ENCODE measurements around the gene USP11.

The USP11 gene

DNA sequence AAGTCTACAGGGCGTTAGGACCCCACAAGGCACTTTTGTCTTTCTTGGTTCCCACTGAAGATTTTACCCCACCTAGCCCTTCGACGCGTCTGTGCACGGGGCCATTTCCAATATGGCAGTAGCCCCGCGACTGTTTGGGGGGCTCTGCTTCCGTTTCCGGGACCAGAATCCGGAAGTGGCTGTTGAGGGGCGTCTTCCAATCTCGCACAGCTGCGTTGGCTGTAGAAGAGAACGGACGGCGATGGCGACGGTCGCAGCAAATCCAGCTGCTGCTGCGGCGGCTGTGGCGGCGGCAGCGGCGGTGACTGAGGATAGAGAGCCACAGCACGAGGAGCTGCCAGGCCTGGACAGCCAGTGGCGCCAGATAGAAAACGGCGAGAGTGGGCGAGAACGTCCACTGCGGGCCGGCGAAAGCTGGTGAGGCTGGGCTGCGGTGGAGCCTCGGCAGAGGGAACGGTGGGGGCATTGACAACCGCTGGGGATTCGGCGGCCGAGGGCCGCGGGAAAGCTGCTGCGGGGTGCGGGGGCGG, at the start of gene USP11:
Gene USP11, plus strand, starts transcription at position 207 of the 530 bp plus-strand sequence. Its CDS starts 35 bp downstream, at position 242.
- DNase-seq (ENCODE audit: low spot score) = peak; percentile 81

GRCh38 chrX:47184486-47184885, 48.3 kb upstream of the USP11 start:
- no peak for DNase-seq (ENCODE audit: low spot score)

- no peak for DNase-seq (ENCODE audit: low spot score)
Observed at GRCh38 chrX:47185241-47185640, 47.6 kb upstream of the USP11 start.

DNA sequence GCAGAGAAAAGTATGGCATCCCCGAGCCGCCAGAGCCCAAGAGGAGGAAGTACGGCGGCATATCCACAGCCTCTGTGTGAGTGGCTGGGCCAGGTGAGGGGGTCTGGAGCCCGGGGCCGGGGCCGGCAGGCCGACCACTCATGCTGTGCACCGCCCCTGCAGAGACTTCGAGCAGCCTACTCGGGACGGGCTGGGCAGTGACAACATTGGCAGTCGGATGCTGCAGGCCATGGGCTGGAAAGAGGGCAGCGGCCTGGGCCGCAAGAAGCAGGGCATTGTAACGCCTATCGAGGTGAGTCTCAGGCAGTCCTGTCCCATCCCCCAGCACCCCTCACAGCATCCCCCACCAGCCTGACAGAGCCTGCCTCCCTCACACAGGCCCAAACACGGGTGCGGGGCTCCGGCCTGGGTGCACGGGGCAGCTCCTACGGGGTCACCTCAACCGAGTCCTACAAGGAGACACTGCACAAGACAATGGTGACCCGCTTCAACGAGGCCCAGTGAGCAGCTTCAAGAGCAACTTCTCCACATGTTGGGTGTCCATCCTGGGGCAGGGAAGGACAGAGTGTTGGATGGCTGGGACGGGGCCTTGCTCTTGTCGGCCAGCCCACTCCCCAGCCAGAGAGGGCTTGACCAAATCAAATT, 46.6 kb upstream of the USP11 start:
- no peak for DNase-seq (ENCODE audit: low spot score)

DNA sequence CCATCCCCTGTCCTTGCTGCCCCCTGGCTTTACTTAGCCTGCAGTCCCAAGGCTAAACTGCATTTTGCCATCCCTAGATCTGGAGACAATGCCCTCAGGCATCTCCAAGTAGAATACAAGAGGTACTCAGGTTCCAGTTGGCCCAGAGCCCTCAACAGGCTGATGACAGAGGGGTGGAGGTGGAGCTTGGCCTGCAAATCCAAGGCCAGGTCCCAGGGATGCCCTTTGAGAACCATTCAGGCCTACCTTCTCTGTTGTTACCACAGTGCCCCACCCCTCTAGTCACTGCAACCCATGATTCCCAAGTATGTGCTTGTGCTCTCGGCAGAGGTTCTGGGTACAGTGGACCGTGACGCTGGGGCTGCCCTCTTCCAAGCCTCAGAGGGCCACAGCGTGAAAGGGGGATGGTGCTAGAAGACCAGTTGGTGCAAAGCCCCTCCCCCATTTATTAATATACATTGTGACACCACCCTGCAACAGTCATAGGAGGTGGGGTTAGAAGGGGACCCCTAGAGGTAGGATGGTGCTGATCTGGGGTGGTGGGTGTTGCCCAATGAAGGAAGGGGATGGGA, 45.6 kb upstream of the USP11 start:
- DNase-seq (ENCODE audit: low spot score) = no peak

- no peak for DNase-seq (ENCODE audit: low spot score)
Observed at GRCh38 chrX:47189906-47190305, 42.9 kb upstream of the USP11 start.

DNA sequence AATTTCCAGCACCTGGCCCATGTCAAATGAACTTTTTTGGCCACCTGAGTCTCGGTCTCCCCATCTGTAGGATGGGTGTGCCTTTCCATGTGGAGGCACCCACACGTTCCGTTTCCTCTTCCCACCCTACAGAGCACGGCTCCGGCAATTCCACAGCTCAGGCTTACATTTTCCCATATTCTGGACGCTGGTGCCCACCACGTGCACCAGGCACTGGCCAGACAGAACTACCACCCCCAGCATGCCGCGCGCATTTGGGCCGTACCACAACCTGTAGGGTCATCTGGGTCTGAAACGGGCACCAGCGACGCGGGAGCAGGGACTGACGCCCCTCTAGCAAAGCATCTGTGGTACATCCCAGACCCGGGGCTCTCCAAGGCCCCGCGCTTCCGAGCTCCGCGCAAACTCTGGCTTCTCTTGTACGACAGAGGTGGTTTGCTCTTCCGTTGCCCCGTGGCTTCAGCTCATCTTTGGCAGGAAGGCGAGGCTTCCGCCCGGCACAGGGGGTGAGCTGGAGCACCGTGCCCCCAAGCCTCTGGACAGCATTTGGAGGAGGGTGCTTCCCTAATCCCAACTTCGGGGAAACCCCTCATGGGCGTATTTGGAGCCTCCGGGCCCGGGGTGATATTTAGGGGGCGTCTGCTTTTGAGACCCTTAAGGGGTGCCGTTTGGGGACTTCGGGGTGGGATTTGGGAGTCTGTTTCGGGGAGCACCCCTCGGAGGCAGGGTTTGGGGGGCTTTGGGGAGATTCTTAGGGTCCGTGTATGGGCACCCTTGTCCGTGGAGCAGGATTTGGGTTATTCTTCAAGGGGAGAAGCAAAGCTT, 42.2 kb upstream of the USP11 start:
- DNase-seq (ENCODE audit: low spot score) = peak; percentile 93

DNA sequence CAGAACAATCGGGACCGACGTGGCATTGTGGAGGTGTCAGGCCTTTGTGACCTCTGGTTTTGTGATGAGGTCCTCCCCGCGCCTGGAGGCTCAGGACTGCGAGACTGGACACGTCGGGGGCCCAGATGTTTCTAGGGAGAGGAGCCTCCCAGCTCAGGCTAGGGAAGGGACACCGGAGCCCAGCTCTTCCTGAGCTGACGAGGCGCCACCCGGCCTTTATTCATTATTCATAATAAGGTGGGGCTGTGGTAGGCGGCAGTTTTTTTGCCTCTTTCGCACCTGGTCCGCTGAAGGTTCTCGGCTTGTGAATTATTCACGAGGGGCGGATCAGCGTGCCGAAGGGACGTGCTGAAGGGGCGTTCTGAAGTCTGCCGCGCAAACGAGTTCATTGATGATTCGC, 41.5 kb upstream of the USP11 start:
- peak; percentile 56 for DNase-seq (ENCODE audit: low spot score)

DNA sequence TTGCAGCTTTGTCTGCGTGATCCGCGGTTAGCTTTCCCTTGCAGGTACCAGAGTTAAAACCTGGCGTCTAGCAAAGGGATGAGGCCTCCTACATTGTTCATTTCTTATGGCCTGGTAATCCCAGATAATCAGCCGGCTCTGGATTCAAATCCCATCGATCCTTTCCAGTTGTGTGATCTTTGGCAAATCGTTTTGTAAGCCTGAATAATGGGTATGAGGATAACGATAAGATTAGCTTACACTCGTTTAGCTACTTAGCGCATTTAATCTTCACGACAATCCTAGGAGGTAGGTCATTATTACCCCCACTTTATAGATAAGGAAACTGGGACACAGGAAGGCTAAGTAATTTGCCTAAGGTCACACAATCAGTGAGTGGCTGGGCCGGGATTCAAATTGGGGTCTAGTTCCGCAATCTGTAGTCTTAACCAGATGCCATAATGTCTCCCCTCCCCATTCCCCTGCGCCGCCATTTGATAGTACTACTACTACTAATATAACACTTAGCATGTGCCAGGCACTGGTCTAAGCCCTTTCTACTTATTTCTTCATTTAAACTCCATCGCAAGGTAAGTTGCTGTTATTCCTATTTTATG, 40.9 kb upstream of the USP11 start:
- no peak for DNase-seq (ENCODE audit: low spot score)

DNA sequence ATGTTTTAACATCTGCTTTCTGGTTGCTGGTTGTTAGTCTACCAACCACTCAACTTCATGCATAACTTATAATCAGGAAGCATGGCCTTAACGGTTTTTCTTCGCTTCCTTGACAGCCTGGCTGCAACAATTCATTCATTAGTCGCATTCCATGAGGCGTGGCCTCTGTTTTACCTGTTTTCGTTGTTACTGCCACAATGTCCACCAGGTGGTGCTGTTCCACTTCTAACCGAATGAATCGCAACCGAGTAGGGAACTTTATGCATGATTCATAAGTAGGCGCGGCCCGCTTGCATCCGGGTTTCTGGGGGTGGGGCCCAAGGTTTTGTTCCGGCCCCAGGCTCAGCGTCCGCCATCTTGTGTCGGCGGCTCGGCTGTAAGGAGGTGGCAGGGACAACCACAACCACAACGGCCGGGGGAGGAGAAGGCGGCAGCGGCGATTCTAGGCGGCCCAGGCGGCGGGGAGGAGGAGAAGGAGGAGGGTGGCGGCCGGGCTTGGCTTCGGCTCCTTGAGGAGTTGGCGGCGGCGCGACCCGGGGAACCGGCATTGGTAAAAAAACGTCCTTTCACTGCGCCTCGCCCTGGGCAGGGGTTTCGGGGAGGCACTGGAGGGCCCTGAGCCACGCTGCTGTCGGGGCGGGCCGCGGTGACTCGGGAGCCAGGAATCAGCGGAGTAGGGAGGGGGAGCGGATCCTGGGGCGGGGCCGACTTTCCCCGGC, 39.2 kb upstream of the USP11 start, which contains the start of gene UBA1:
Gene UBA1, plus strand, starts transcription at position 355 of the 719 bp plus-strand sequence. CDS start 4,974 bp downstream, outside the sequence.
- peak; percentile 97 for DNase-seq (ENCODE audit: low spot score)

DNA sequence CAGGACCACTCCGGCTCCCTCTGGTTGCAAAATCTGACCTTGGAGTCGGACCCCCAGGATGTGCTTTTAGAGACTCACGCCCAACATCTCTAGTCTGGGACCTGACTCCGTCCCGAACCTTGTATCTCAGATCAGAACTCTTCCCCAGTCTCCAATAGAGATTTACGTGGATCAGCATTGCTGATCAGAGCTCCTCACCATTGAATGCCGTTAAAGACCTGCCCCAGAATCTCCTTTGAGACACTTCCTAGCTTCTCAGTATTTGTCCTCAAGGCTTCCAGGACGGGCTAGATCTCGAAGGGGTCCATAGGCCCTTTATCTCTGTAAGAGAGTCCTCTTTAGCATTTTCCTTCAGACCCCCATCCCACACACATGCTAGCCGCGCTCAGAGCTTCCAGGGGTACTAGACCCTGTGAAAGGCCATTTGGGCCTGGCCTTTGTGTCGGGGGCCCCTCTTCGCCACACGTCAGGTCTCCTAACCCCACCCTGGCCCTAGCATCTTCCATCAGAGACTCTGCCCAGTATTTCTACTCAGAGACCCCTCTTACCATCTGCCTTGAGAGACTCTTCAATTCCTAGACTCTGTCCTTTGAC, 38.5 kb upstream of the USP11 start:
- no peak for DNase-seq (ENCODE audit: low spot score)

- DNase-seq (ENCODE audit: low spot score) = no peak
Observed at GRCh38 chrX:47196098-47196497, 36.7 kb upstream of the USP11 start.

DNA sequence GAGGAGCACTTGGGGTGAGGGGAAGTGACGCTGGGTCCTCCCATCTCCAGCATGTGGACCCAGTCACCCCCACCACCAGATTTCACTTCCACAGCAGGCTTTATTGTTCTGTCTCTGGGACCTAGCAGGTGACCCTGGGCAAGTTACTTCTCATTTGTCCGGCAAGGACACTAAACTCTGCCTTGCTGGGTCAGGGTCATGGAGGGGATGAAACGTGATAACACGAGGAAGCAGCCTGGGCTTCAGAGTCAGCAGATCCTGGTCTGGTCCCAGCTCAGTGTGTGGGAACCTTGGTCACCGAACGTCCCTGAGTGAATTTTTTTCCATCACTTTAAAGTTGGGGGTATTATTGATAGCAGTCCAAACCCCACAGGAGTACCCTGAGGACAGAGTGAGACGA, 35.3 kb upstream of the USP11 start:
- DNase-seq (ENCODE audit: low spot score) = no peak

- DNase-seq (ENCODE audit: low spot score) = no peak
Observed at GRCh38 chrX:47198026-47198686, 34.7 kb upstream of the USP11 start.

DNA sequence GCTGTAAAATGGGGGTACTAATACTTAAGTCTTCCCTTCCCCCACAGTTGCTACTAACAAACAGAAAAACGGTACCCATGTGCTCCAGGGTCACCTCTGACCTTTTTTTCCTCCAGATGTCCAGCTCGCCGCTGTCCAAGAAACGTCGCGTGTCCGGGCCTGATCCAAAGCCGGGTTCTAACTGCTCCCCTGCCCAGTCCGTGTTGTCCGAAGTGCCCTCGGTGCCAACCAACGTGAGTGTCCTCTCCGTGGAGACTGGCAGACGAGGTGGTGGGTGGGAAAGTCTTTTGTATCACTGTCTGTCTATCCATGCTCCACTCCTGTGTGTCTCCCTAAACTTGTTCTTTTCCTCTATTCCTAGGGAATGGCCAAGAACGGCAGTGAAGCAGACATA, 34.1 kb upstream of the USP11 start:
- DNase-seq (ENCODE audit: low spot score) = no peak

DNA sequence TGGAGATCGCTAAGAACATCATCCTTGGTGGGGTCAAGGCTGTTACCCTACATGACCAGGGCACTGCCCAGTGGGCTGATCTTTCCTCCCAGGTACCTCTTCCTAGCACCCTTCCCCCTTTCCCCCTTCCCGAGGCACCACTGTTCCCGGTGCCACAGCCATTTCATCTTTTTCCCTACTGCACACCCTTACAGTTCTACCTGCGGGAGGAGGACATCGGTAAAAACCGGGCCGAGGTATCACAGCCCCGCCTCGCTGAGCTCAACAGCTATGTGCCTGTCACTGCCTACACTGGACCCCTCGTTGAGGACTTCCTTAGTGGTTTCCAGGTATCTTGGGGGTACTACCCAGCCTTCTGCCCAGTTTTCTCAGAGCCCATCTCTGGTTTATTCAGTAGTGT, 33.5 kb upstream of the USP11 start:
- no peak for DNase-seq (ENCODE audit: low spot score)

DNA sequence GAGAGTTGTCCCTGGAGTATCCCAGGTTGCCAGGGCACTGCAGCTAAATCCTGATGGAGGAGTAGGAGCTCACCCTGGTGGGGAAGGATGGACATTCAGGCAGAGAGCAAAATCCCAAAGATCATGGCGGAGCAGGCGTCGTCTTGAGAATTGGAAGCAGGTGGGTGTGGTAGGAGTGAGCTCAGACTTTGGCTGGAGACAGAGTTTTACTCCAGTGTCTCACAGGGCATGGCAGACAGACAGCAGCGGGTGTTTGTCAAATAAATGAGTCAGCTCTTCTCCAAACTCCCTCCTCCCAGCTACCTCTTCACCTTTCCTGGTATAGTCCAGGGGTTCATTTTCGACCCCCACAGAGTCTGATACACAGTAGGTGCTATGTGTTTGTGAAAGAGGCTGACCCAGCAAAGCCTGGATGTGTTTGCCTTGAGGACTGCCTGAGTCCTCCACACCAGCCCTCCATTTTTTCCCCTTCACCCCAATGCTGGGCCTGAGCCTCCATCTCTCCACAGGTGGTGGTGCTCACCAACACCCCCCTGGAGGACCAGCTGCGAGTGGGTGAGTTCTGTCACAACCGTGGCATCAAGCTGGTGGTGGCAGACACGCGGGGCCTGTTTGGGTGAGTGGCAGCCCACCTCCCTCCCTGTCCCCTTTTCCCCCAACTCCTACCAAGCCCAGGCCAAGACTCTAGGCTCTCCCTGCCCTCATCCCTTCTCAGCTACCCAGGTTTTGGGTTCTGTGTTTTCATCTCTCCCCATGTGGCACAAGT, 32.2 kb upstream of the USP11 start:
- DNase-seq (ENCODE audit: low spot score) = no peak

GRCh38 chrX:47201345-47201944, 31.4 kb upstream of the USP11 start:
- no peak for DNase-seq (ENCODE audit: low spot score)

DNA sequence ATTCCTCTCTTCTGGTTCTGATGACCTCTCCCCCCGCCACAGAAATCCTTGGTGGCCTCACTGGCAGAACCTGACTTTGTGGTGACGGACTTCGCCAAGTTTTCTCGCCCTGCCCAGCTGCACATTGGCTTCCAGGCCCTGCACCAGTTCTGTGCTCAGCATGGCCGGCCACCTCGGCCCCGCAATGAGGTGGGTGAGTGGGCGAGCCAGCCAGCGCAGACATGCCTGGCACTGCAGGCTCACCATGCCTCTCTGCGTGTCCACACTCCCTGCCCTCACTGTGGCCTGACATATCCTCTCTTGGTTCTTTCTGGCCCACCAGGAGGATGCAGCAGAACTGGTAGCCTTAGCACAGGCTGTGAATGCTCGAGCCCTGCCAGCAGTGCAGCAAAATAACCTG, 30.5 kb upstream of the USP11 start:
- DNase-seq (ENCODE audit: low spot score) = no peak

- DNase-seq (ENCODE audit: low spot score) = no peak
Observed at GRCh38 chrX:47202877-47203276, 29.9 kb upstream of the USP11 start.

All from ecto neural progenitor cell (in vitro differentiated cells).